GM12864 (cell line): ENCODE data around the gene C5.

Source experiments
- DNase-seq: peaks from one replicate; pipeline ENCODE4 v3.0.0-alpha.2; 2011; ENCODE audit warnings: low read depth
- H3K4me3 ChIP-seq: 2 replicates; pipeline ENCODE4 v1.5.1; 2011; ENCODE audit warnings: mild to moderate bottlenecking, low read depth, low read length, control low read depth
- TF ChIP-seq, protein P1 (sequence below): IDR thresholded peaks from 2 replicates; pipeline ENCODE4 v1.5.1; 2011; ENCODE audit warnings: low read depth, mild to moderate bottlenecking, moderate library complexity, low read length, control low read depth, inconsistent platforms; ENCODE audit errors: missing control alignments

Gene C5

DNA sequence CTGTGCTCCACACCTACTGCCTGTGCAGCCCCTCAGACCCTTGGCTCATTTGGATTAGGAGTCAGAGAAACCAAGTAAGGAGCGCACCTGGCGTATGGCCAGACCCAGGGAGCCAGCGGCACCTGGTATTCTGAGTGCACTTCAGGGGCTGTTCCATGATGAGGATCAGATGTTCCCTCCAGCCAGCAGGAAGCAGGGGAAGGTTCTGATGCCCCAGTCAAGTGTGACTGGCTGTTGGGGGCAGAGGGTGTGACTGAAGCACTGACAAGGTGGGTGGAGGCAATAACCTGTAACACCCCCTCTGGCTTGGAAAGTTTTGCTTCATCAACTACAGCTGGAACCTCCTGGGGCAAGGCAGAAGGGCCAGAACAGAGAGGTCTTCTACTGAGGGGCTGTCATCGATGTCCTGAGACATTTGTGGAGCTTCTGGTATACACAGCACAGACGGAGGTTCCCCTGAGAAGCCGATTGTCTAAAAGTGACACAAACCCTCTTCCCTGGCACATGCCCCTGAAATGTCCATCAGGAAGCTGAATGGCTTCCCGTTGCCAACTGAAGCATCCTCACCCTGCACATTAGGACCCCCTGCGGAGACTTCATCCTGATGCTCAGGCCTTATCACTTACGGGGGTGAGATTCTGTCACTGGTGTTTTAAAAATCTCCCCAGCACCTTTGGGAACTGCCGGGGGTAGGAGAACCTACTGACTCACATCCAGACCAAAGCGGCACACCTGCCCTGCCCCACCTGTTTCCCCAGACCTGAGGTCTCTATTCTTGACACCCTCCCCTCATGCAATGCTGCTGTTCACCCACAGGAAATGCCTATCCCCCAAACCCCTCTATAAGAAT lies 144.5 kb downstream of the C5 start:
- no peak for DNase-seq
- TF ChIP-seq, protein P1, sequence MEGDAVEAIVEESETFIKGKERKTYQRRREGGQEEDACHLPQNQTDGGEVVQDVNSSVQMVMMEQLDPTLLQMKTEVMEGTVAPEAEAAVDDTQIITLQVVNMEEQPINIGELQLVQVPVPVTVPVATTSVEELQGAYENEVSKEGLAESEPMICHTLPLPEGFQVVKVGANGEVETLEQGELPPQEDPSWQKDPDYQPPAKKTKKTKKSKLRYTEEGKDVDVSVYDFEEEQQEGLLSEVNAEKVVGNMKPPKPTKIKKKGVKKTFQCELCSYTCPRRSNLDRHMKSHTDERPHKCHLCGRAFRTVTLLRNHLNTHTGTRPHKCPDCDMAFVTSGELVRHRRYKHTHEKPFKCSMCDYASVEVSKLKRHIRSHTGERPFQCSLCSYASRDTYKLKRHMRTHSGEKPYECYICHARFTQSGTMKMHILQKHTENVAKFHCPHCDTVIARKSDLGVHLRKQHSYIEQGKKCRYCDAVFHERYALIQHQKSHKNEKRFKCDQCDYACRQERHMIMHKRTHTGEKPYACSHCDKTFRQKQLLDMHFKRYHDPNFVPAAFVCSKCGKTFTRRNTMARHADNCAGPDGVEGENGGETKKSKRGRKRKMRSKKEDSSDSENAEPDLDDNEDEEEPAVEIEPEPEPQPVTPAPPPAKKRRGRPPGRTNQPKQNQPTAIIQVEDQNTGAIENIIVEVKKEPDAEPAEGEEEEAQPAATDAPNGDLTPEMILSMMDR = no peak
- no peak overlapping the region for H3K4me3 ChIP-seq

DNA sequence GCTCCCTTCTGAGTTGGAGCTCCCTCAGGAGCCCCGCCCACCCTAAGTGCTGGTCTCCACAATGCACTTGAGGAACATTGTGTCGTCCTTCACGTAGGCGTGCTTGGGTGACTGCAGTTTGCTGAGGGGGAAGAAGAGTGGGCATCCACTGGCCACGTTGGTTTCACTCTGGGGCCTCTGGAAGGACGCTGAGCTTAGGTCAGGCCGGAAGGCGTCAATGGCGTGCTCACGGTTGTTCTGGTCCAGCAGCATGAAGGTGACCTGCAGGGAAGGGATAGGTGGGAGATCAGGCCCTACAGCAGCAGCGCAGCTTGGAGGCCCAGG lies 145.1 kb downstream of the C5 start:
- TF ChIP-seq, protein P1 = no peak
- H3K4me3 ChIP-seq = no peak overlapping the region
- DNase-seq = no peak

DNA sequence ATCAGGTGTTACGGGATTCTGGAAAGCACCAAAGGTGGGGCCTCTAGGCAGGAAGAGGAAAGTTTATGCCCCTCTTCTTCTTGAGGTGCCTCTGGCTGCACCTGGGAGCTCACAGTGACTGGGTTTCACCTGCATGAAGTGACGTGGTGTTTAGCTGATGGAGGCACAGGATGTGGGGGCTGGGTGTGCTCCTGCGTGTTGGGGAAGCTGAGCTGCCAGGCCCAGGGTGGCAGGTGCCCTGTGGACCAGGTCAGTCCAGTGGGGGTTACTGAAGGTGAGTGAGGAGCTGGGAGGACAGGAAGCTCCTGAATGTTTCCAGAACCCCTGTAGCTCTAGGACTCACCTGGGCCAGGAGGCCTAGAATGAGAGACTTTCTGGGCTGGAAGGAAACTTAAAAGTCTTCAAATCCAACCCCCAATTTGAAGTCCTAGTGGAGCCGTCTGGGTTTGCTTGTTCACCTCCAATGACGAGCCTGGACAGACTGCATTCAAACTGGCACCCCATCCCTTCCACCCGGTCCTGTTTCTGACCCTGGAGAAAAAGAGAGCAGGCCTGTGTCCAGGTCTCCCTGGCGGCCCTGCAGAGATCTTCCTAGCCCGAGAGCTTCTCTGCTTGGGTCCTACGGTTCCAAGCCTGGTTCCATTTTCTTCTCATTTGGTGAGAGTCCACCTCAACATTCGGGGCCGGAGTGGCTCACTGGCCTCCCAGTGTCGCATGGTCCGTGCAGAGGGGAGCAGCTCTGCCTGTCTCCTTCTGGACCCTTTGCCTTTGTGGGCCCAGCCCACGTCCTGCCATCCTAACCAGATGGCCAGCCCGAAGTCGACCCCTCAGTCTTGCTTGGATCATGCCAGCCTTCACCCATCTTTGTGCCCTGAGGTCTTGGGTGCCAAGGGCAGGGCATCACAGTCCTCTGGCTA lies 145.8 kb downstream of the C5 start:
- H3K4me3 ChIP-seq = no peak overlapping the region
- no peak for DNase-seq
- TF ChIP-seq, protein P1 = no peak

DNA sequence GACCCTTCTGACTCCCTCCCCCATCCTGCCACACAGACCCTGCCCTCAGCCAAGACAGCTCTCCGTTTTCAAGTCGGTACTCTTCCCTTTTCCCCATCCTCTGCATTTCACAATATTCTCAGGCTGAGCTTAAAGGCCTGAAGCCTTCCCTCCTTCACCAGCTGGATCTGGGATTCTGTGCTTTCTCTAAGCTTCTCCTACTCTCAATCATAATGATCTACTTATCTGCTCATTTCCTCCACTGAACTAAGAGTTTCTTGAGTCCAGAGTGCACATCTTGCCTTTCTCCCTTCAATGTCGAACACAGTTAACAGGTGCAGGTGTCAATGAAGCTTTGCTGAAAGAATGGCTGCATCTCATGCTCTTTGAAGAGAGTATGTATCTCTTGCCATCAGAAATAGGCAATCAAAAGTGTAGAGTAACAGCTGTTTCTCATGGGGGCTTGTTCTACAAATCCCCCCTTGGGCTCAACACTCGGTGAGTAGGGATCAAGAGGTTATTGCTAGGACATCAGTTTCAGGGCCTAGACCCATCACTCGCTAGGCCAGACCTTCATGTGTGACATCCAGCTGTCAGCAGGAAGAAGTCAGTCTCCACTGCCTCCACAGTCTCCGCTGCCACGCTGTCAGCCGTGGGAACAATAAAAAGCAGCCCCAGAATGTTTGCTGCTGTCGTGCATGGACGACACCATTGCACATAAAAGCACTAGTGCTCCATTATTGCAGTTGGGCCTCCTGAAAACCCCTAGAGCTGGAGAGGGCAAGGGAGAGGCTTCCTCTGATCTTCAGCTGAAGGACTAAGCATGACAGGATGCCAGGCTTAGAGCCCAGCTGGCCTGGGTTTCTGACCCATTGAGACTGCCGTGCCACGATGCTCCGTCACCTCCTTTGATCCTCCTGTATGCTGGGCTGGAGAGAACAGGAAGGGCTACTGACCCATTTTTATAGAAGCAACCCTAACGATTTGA lies 147.2 kb downstream of the C5 start:
- TF ChIP-seq, protein P1 = no peak
- no peak overlapping the region for H3K4me3 ChIP-seq
- no peak for DNase-seq
